ENCODE measurements around the gene C10orf95.

- no peak for TF ChIP-seq CTCF (IDR thresholded peaks at IDR 0.05)
- no peak for TF ChIP-seq EP300 (IDR thresholded peaks at IDR 0.05)
Measured at GRCh38 chr10:102497545-102497944, 46.2 kb upstream of the C10orf95 start.
